Vagina (tissue), 2 donors: ENCODE measurements around the gene SLC39A2. TPM values are rescaled to one million over a fixed set of nuclear protein-coding genes. Genes with fewer than 3 reads are reported as not detected.

Experiments used
- DNase-seq, 2 donors: peaks; one replicate each; pipeline ENCODE4 v3.0.0-alpha.2; 2017; ENCODE audit errors: extremely low spot score in 2 of 2
- H3K27ac ChIP-seq: fragments of 200-600 bp; sonication (generic); one replicate; pipeline ENCODE4 v1.5.1; 2019
- H3K27me3 ChIP-seq: fragments of 200-600 bp; sonication (generic); one replicate; pipeline ENCODE4 v1.5.1; 2019
- H3K36me3 ChIP-seq, 2 donors: fragments of 200-600 bp; sonication (generic); one replicate each; pipeline ENCODE4 v1.5.1; 2017 to 2019
- H3K4me1 ChIP-seq: fragments of 200-600 bp; sonication (generic); one replicate; pipeline ENCODE4 v1.5.1; 2019
- H3K4me3 ChIP-seq, 2 donors: fragments of 200-600 bp; sonication (generic); 1 replicate in 1 of 2; 2 replicates in 1 of 2; pipeline ENCODE4 v1.5.1; 2016 to 2019
- H3K9me3 ChIP-seq: fragments of 200-600 bp; sonication (generic); one replicate; pipeline ENCODE4 v1.5.1; 2019
- POLR2A ChIP-seq, 2 donors: fragments of 450-650 bp; IDR thresholded peaks; one replicate each; pipeline ENCODE4 v1.6.1; 2017; ENCODE audit warnings: antibody characterized with exemption in 2 of 2, mild to moderate bottlenecking in 2 of 2, moderate library complexity in 2 of 2
- POLR2AphosphoS5 ChIP-seq, 2 donors: sonication (generic); formaldehyde crosslinking; IDR thresholded peaks; one replicate each; pipeline ENCODE4 v1.9.0; 2017; ENCODE audit warnings: antibody characterized with exemption in 2 of 2, mild to moderate bottlenecking in 2 of 2, low read depth in 1 of 2; ENCODE audit not compliant: insufficient read depth in 1 of 2
- intact Hi-C: fragments of 100-400 bp; cut with DNase I; formaldehyde crosslinking; loops from one replicate; pipeline ENCODE4 v1.15.1; 2023
- microRNA-seq: library from miRNA; unstranded; fragments of <30 nt; microRNA quantifications from one replicate; pipeline ENCODE4, GENCODE V29; 2017; ENCODE audit warnings: borderline number of aligned reads, borderline replicate concordance
- small RNA-seq: library from RNA; depleted of rRNA; stranded (forward); fragments of <200 nt; gene quantifications from one replicate; pipeline ENCODE3, GENCODE V24; 2016
- total RNA-seq: library from RNA; depleted of rRNA; stranded (reverse); fragments of >200 nt; gene quantifications from one replicate; pipeline ENCODE4 v1.2.3, GENCODE V29; 2016
- TF ChIP-seq, protein P1 (sequence below), 3 experiments: fragments of 450-650 bp in 2 of 3; fragments of 200-600 bp in 1 of 3; sonication (generic) in 1 of 3; IDR thresholded peaks; one replicate each; pipeline ENCODE4 v1.5.1; 2017 to 2019; ENCODE audit warnings: antibody characterized with exemption in 3 of 3, mild to moderate bottlenecking in 2 of 3, moderate library complexity in 2 of 3

Gene SLC39A2
- total RNA-seq, 1 donor from 2014 or later: 5.4 TPM

DNA sequence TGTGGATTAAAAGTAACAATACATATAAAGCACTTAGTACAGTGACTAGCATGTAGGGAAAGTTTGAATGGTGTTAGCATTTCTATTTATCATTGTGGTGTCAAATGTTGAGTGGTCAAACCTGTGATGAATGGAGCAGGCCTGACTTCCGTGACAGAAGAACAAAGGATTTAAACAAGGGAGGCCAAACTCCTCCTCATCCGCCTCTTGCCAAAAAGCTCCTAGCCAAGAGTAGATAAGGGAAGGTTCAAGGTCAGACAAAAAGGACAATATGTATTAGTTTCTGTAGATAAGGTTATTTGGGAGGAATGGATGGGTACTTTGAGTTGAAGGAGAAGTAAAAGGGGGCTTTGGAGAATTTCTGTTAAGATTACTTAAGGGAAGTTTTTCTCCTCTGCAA lies 49.5 kb downstream of the SLC39A2 start:
- no peak overlapping the region for H3K4me3 ChIP-seq
- no peaks in the 10 kb centered on the region for H3K36me3 ChIP-seq
- TF ChIP-seq, protein P1, sequence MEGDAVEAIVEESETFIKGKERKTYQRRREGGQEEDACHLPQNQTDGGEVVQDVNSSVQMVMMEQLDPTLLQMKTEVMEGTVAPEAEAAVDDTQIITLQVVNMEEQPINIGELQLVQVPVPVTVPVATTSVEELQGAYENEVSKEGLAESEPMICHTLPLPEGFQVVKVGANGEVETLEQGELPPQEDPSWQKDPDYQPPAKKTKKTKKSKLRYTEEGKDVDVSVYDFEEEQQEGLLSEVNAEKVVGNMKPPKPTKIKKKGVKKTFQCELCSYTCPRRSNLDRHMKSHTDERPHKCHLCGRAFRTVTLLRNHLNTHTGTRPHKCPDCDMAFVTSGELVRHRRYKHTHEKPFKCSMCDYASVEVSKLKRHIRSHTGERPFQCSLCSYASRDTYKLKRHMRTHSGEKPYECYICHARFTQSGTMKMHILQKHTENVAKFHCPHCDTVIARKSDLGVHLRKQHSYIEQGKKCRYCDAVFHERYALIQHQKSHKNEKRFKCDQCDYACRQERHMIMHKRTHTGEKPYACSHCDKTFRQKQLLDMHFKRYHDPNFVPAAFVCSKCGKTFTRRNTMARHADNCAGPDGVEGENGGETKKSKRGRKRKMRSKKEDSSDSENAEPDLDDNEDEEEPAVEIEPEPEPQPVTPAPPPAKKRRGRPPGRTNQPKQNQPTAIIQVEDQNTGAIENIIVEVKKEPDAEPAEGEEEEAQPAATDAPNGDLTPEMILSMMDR (IDR thresholded peaks at IDR 0.05): no peak
- TF ChIP-seq POLR2AphosphoS5 (IDR thresholded peaks at IDR 0.05; ENCODE audit: insufficient read depth in 1 of 2, low read depth in 1 of 2): no peak
- TF ChIP-seq POLR2A (IDR thresholded peaks at IDR 0.05): no peak
- no peaks in the 10 kb centered on the region for H3K27me3 ChIP-seq
- no peak overlapping the region for H3K27ac ChIP-seq
- peaks cover 2% of the 10 kb centered on the region for H3K4me1 ChIP-seq
- intact Hi-C loops: no loop called here
- H3K9me3 ChIP-seq: no peaks in the 10 kb centered on the region
- no peak for DNase-seq

DNA sequence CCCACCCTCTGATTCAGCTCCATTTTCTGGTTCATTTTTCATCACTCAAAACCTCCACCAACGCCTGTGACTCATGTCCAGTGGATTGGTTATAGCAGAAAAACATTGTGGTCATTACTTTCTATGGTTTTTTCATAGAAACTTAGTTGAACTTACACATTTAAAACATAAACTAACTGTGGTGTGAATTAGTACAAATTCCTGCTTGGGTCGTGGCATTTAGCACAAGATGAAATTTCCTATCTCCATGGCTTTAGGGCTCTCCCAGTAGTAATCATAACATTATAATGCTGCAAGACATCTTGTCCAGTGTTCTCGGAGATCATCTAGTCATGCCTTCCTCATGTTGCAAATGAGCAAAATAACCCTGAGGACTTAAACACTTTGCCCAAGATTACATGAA lies 50.2 kb downstream of the SLC39A2 start:
- intact Hi-C loops: no loop called here
- DNase-seq: no peak
- TF ChIP-seq, protein P1 (IDR thresholded peaks at IDR 0.05): no peak
- TF ChIP-seq POLR2AphosphoS5 (IDR thresholded peaks at IDR 0.05; ENCODE audit: insufficient read depth in 1 of 2, low read depth in 1 of 2) (no peak), POLR2A (IDR thresholded peaks at IDR 0.05) (no peak)
- Histone ChIP-seq H3K4me1 (no peaks in the 10 kb centered on the region), H3K9me3 (no peaks in the 10 kb centered on the region), H3K4me3 (no peak overlapping the region), H3K27ac (no peak overlapping the region), H3K36me3 (no peaks in the 10 kb centered on the region), H3K27me3 (no peaks in the 10 kb centered on the region)

DNA sequence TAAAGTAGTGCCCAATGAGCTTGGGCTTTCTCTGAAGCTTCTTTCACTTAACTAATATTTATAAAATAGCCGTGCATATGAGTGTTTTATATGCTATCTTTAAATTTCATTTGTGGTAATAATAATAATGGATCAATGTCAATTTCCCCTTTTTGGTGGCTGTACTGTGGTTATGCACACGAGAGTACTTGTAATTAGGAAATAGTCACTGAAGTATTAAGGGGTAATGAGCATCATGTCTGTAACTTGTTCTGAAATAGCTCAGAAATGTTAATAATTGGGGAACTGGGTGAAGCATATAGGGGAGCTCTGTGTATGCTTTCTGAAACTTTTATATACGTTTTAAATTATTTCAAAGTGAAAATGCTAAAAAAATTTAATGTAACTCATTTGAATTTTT lies 51.5 kb downstream of the SLC39A2 start:
- intact Hi-C loops: no loop called here
- H3K4me1 ChIP-seq: no peaks in the 10 kb centered on the region
- H3K27ac ChIP-seq: no peak overlapping the region
- no peaks in the 10 kb centered on the region for H3K27me3 ChIP-seq
- DNase-seq: no peak
- no peak overlapping the region for H3K4me3 ChIP-seq
- H3K36me3 ChIP-seq: no peaks in the 10 kb centered on the region
- TF ChIP-seq, protein P1 (IDR thresholded peaks at IDR 0.05): no peak
- TF ChIP-seq POLR2A (IDR thresholded peaks at IDR 0.05): no peak
- no peak for TF ChIP-seq POLR2AphosphoS5 (IDR thresholded peaks at IDR 0.05; ENCODE audit: insufficient read depth in 1 of 2, low read depth in 1 of 2)
- H3K9me3 ChIP-seq: no peaks in the 10 kb centered on the region

Small RNAs within 50 kb of the gene (microRNA-seq; reads per million reads assigned to microRNA genes)
- gene MIR6717: not detected

Small RNAs within 50 kb of the gene (small RNA-seq; reads per million reads assigned to genes)
- gene RN7SL189P: not detected

Other genes starting within 250 kb of the SLC39A2 start
- gene EDDM3B, start 230.9 kb upstream of the SLC39A2 start, total RNA-seq: not detected
- gene RNASE6, start 218.0 kb upstream of the SLC39A2 start, total RNA-seq: 4.7 TPM
- gene RNASE1, start 196.4 kb upstream of the SLC39A2 start, total RNA-seq: 174 TPM
- gene RNASE3, start 107.9 kb upstream of the SLC39A2 start, total RNA-seq: not detected
- 1.5 TPM for gene RNASE2, start 43.8 kb upstream of the SLC39A2 start, total RNA-seq
- 77.1 TPM for gene METTL17, start 9.3 kb upstream of the SLC39A2 start, total RNA-seq
- gene NDRG2, start 25.8 kb downstream of the SLC39A2 start, total RNA-seq: 307 TPM
- not detected for gene TPPP2, start 30.9 kb downstream of the SLC39A2 start, total RNA-seq
- gene RNASE13, start 35.5 kb downstream of the SLC39A2 start, total RNA-seq: not detected
- 18.2 TPM for gene RNASE7, start 43.1 kb downstream of the SLC39A2 start, total RNA-seq
- gene RNASE8, start 58.5 kb downstream of the SLC39A2 start, total RNA-seq: not detected
- 36.3 TPM for gene ARHGEF40, start 71.0 kb downstream of the SLC39A2 start, total RNA-seq
- gene ZNF219, start 99.4 kb downstream of the SLC39A2 start, total RNA-seq: 69.2 TPM
- not detected for gene TMEM253, start 101.8 kb downstream of the SLC39A2 start, total RNA-seq
- not detected for gene OR5AU1, start 156.8 kb downstream of the SLC39A2 start, total RNA-seq